B cell (primary cell): ENCODE measurements around the gene FAXDC2.
"Not testable (repeated sequence)": the region's sequence is repeated elsewhere in the genome, so short reads cannot be mapped to it uniquely, and the experiment has no call there.

Experiments
- CTCF ChIP-seq: fragments of 200-600 bp; IDR thresholded peaks from one replicate; pipeline ENCODE4 v1.8.0; 2022; ENCODE audit warnings: antibody characterized with exemption, mild to moderate bottlenecking
- EZH2 ChIP-seq: IDR thresholded peaks from 2 replicates; pipeline ENCODE4 v1.6.1; 2012; ENCODE audit warnings: borderline replicate concordance, low read depth, mild to moderate bottlenecking, moderate library complexity, low read length; ENCODE audit not compliant: insufficient read depth, poor library complexity, severe bottlenecking

- not testable (repeated sequence) for TF ChIP-seq CTCF, EZH2
Measured at GRCh38 chr5:154835701-154836052, 14.7 kb downstream of the FAXDC2 start.
